B cell (primary cell): Measurements from ENCODE around the gene UBE3C. TPM values are rescaled to one million over a fixed set of nuclear protein-coding genes. Genes with fewer than 3 reads are reported as not detected.

Experiments
- ATAC-seq: fragments of 200-7000 bp; cut with Tn5 transposase; one replicate; pipeline ENCODE4 v1.10.0; 2021; ENCODE audit warnings: low read depth, mild to moderate bottlenecking, moderate number of reproducible peaks, moderate library complexity
- CTCF ChIA-PET: fragments of 350-600 bp; sonication (Branson Sonifier 250); formaldehyde crosslinking; loops from one replicate; lab custom pipeline; 2021; ENCODE audit warnings: antibody characterized with exemption, inconsistent platforms; lab: Charles Lee
- POLR2A ChIA-PET: fragments of 350-600 bp; sonication (Branson Sonifier 250); formaldehyde crosslinking; loops from one replicate; lab custom pipeline; 2021; ENCODE audit warnings: antibody characterized with exemption; lab: Charles Lee
- DNase-seq: peaks from one replicate; pipeline ENCODE4 v3.0.0; 2013
- H2AFZ ChIP-seq: 2 replicates; pipeline ENCODE4 v1.6.1; 2012; ENCODE audit warnings: mild to moderate bottlenecking, low read depth, low read length; ENCODE audit not compliant: insufficient read depth, poor library complexity, severe bottlenecking
- H3K27ac ChIP-seq, 2 donors: 1 replicate in 1 of 2; 2 replicates in 1 of 2; pipeline ENCODE4 v1.5.1; 2012 to 2013; ENCODE audit warnings: low read length in 2 of 2, mild to moderate bottlenecking in 2 of 2, moderate library complexity in 1 of 2
- H3K27me3 ChIP-seq, 4 experiments: fragments of 200-600 bp in 1 of 4; sonication (generic) in 1 of 4; replicated peaks in 1 of 4; 1 replicate in 2 of 4; 2 replicates in 2 of 4; pipeline versions ENCODE4 v1.6.1 to v1.7.0; 2013 to 2016; ENCODE audit warnings: low read length in 3 of 4, mild to moderate bottlenecking in 2 of 4, mixed read lengths in 1 of 4, moderate library complexity in 1 of 4; ENCODE audit not compliant: insufficient read depth in 4 of 4, control insufficient read depth in 3 of 4; ENCODE audit errors: control extremely low read depth in 1 of 4
- H3K36me3 ChIP-seq, 2 experiments: replicated peaks in 1 of 2; 1 replicate in 1 of 2; 2 replicates in 1 of 2; pipeline versions ENCODE4 v1.6.1 to v1.7.1; 2013; ENCODE audit warnings: low read length in 1 of 2; ENCODE audit not compliant: insufficient read depth in 2 of 2, control insufficient read depth in 1 of 2; ENCODE audit errors: control extremely low read depth in 1 of 2, extremely low read depth in 1 of 2
- H3K4me1 ChIP-seq, 2 donors: fragments of 200-600 bp in 1 of 2; sonication (generic) in 1 of 2; 1 replicate in 1 of 2; 2 replicates in 1 of 2; pipeline versions ENCODE4 v1.5.1 to v1.6.1; 2013 to 2017; ENCODE audit warnings: low read length in 2 of 2; ENCODE audit not compliant: control insufficient read depth in 2 of 2, insufficient read depth in 2 of 2
- H3K4me2 ChIP-seq: replicated peaks from 2 replicates; pipeline ENCODE3; 2012; ENCODE audit warnings: mild to moderate bottlenecking, low read depth, low read length; ENCODE audit not compliant: poor library complexity, severe bottlenecking
- H3K4me3 ChIP-seq, 5 experiments: fragments of 200-600 bp in 1 of 5; sonication (generic) in 1 of 5; 1 replicate in 3 of 5; 2 replicates in 2 of 5; pipeline versions ENCODE4 v1.5.1 to v1.7.0; 2011 to 2016; ENCODE audit warnings: low read length in 4 of 5, mild to moderate bottlenecking in 4 of 5, low read depth in 2 of 5, control low read depth in 1 of 5, moderate library complexity in 1 of 5; ENCODE audit not compliant: insufficient read depth in 1 of 5; ENCODE audit errors: control extremely low read depth in 1 of 5, extremely low read depth in 1 of 5
- H3K79me2 ChIP-seq: fragments of 200-600 bp; sonication (generic); one replicate; pipeline ENCODE4 v1.6.0; 2016; ENCODE audit warnings: low read length; ENCODE audit not compliant: control insufficient read depth, insufficient read depth
- H3K9ac ChIP-seq: fragments of 200-600 bp; sonication (generic); 2 replicates; pipeline ENCODE4 v1.6.1; 2017; ENCODE audit warnings: mild to moderate bottlenecking, low read length, moderate library complexity
- H3K9me3 ChIP-seq, 3 donors: one replicate each; pipeline versions ENCODE4 v1.6.1 to v1.7.1; 2013; ENCODE audit warnings: low read length in 2 of 3; ENCODE audit not compliant: control insufficient read depth in 2 of 3, insufficient read depth in 1 of 3; ENCODE audit errors: control extremely low read depth in 1 of 3
- H4K20me1 ChIP-seq: 2 replicates; pipeline ENCODE4 v1.6.0; 2012; ENCODE audit warnings: mild to moderate bottlenecking, low read length; ENCODE audit not compliant: insufficient read depth, control insufficient read depth, poor library complexity, severe bottlenecking
- H3K27ac Mint-ChIP-seq: one replicate; pipeline ENCODE4 v1.8.0; 2021; ENCODE audit warnings: mixed read lengths
- H3K27me3 Mint-ChIP-seq: one replicate; pipeline ENCODE4 v1.8.0; 2021; ENCODE audit warnings: mixed read lengths
- H3K4me1 Mint-ChIP-seq: one replicate; pipeline ENCODE4 v1.8.0; 2021; ENCODE audit warnings: mixed read lengths
- H3K4me3 Mint-ChIP-seq: one replicate; pipeline ENCODE4 v1.8.0; 2021; ENCODE audit warnings: mixed read lengths
- H3K9me3 Mint-ChIP-seq: one replicate; pipeline ENCODE4 v1.8.0; 2022; ENCODE audit warnings: mixed read lengths; ENCODE audit not compliant: insufficient read depth
- EZH2 ChIP-seq: IDR thresholded peaks from 2 replicates; pipeline ENCODE4 v1.6.1; 2012; ENCODE audit warnings: borderline replicate concordance, low read depth, mild to moderate bottlenecking, moderate library complexity, low read length; ENCODE audit not compliant: insufficient read depth, poor library complexity, severe bottlenecking
- WGBS: methylation state at CpG from one replicate; pipeline ENCODE4 v1.1.5; 2013; ENCODE audit warnings: missing lambda C conversion rate; ENCODE audit not compliant: insufficient coverage; 5-methylcytosine and 5-hydroxymethylcytosine counted together
- intact Hi-C: fragments of 100-400 bp; cut with micrococcal nuclease; formaldehyde crosslinking; loops from one replicate; pipeline ENCODE4 v1.10.0; 2022
- polyA plus RNA-seq: library from polyadenylated mRNA; depleted of rRNA; stranded (reverse); fragments of >200 nt; gene quantifications from 2 replicates; pipeline ENCODE4 v1.2.3, GENCODE V29; 2012
- total RNA-seq, 2 donors: library from RNA; stranded (reverse); fragments of 120-200 nt in 1 of 2; gene quantifications; 1 replicate in 1 of 2; 2 replicates in 1 of 2; pipeline versions ENCODE4 v1.2.3 to v1.2.4, GENCODE V29; 2013 to 2022
- TF ChIP-seq, protein P1 (sequence below): fragments of 200-600 bp; IDR thresholded peaks from one replicate; pipeline ENCODE4 v1.8.0; 2022; ENCODE audit warnings: antibody characterized with exemption, mild to moderate bottlenecking

UBE3C gene
- total and polyA plus RNA-seq, 2 donors (not counting 1 experiment from before 2014, with no cell fraction given): 17.8 to 66.5 TPM

- DNase-seq: no peak
- ATAC-seq: no peak
- ChIA-PET CTCF (no interaction called here), POLR2A (no interaction called here)
- Histone ChIP-seq H3K27me3 (peaks cover 0 to 4% (median 0%) of the 10 kb centered on the region in 4 experiments), H3K4me1 (peaks cover 13 to 18% of the 10 kb centered on the region in 2 donors), H2AFZ (no peak overlapping the region), H4K20me1 (no peaks in the 10 kb centered on the region), H3K36me3 (no peaks in the 10 kb centered on the region), H3K9ac (no peak overlapping the region), H3K4me2 (no peak overlapping the region), H3K9me3 (peaks cover 0 to 2% (median 0%) of the 10 kb centered on the region in 3 donors), H3K4me3 (no peak overlapping the region), H3K79me2 (no peaks in the 10 kb centered on the region), H3K27ac (no peak overlapping the region)
- H3K27ac Mint-ChIP-seq: no peak overlapping the region
- TF ChIP-seq EZH2: no peak
- TF ChIP-seq, protein P1, sequence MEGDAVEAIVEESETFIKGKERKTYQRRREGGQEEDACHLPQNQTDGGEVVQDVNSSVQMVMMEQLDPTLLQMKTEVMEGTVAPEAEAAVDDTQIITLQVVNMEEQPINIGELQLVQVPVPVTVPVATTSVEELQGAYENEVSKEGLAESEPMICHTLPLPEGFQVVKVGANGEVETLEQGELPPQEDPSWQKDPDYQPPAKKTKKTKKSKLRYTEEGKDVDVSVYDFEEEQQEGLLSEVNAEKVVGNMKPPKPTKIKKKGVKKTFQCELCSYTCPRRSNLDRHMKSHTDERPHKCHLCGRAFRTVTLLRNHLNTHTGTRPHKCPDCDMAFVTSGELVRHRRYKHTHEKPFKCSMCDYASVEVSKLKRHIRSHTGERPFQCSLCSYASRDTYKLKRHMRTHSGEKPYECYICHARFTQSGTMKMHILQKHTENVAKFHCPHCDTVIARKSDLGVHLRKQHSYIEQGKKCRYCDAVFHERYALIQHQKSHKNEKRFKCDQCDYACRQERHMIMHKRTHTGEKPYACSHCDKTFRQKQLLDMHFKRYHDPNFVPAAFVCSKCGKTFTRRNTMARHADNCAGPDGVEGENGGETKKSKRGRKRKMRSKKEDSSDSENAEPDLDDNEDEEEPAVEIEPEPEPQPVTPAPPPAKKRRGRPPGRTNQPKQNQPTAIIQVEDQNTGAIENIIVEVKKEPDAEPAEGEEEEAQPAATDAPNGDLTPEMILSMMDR: no peak
- H3K4me1 Mint-ChIP-seq: peaks cover 18% of the 10 kb centered on the region
- intact Hi-C loops: no loop called here
- peaks cover 4% of the 10 kb centered on the region for H3K27me3 Mint-ChIP-seq
- H3K4me3 Mint-ChIP-seq: no peak overlapping the region
- no peaks in the 10 kb centered on the region for H3K9me3 Mint-ChIP-seq
- 87% methylated on average over 34 of the region's 37 CpGs for WGBS
Observed at GRCh38 chr7:157299613-157300368, 161.1 kb downstream of the UBE3C start.

- H3K27me3 Mint-ChIP-seq: peaks cover 4% of the 10 kb centered on the region
- no peak for DNase-seq
- TF ChIP-seq, protein P1: no peak
- no peak for TF ChIP-seq EZH2
- no peak overlapping the region for H3K4me3 ChIP-seq
- H3K27me3 ChIP-seq: peaks cover 0 to 4% (median 0%) of the 10 kb centered on the region in 4 experiments
- no peaks in the 10 kb centered on the region for H3K36me3 ChIP-seq
- H3K27ac ChIP-seq: no peak overlapping the region
- intact Hi-C loops: no loop called here
- ChIA-PET POLR2A (no interaction called here), CTCF (no interaction called here)
- peaks cover 13 to 18% of the 10 kb centered on the region in 2 donors for H3K4me1 ChIP-seq
- H3K9me3 Mint-ChIP-seq: no peaks in the 10 kb centered on the region
- H4K20me1 ChIP-seq: no peaks in the 10 kb centered on the region
- H3K9ac ChIP-seq: no peak overlapping the region
- H2AFZ ChIP-seq: no peak overlapping the region
- no peaks in the 10 kb centered on the region for H3K79me2 ChIP-seq
- H3K27ac Mint-ChIP-seq: no peak overlapping the region
- H3K4me2 ChIP-seq: no peak overlapping the region
- no peak overlapping the region for H3K4me3 Mint-ChIP-seq
- 93% methylated on average over 29 of the region's 29 CpGs for WGBS
- H3K9me3 ChIP-seq: no peaks in the 10 kb centered on the region
- ATAC-seq: no peak
- peaks cover 18% of the 10 kb centered on the region for H3K4me1 Mint-ChIP-seq
Observed at GRCh38 chr7:157300369-157300825, 161.7 kb downstream of the UBE3C start.
